WI38 (cell line): ENCODE data around the gene IL16.

Experiments
- H3K4me3 ChIP-seq: 2 replicates; pipeline ENCODE4 v1.5.1; 2011; ENCODE audit warnings: low read depth, mild to moderate bottlenecking, control low read depth, low read length
- CTCF ChIP-seq: IDR thresholded peaks from 2 replicates; pipeline ENCODE4 v1.5.1; 2012; ENCODE audit warnings: low read depth, mild to moderate bottlenecking, control low read depth, low read length

Gene IL16

GRCh38 chr15:81308260-81308659, 111.6 kb downstream of the IL16 start:
- no peak for TF ChIP-seq CTCF
- H3K4me3 ChIP-seq, result no peak overlapping the region

GRCh38 chr15:81309647-81310450, 113.2 kb downstream of the IL16 start:
- no peak overlapping the region for H3K4me3 ChIP-seq
- no peak for TF ChIP-seq CTCF

- no peak overlapping the region for H3K4me3 ChIP-seq
- no peak for TF ChIP-seq CTCF
Measured at GRCh38 chr15:81310480-81310879, 113.8 kb downstream of the IL16 start.

GRCh38 chr15:81311752-81312464, 115.2 kb downstream of the IL16 start:
- TF ChIP-seq CTCF, result no peak
- H3K4me3 ChIP-seq, result no peak overlapping the region

- no peak overlapping the region for H3K4me3 ChIP-seq
- no peak for TF ChIP-seq CTCF
Measured at GRCh38 chr15:81312790-81313543, 116.3 kb downstream of the IL16 start.

- no peak for TF ChIP-seq CTCF
- no peak overlapping the region for H3K4me3 ChIP-seq
Measured at GRCh38 chr15:81313686-81314085, 117.0 kb downstream of the IL16 start.
